SK-N-SH (cell line): ENCODE results near the gene ZNG1A. TPM values are rescaled to one million over a fixed set of nuclear protein-coding genes. Genes with fewer than 3 reads are reported as not detected.
"Not testable (repeated sequence)": the region's sequence is repeated elsewhere in the genome, so short reads cannot be mapped to it uniquely, and the experiment has no call there.

ENCODE experiments used
- CTCF ChIA-PET: fragments of 300-600, 350-600 bp; formaldehyde crosslinking; extraction: SDS; loops from one replicate; lab custom pipeline; 2021; lab: Yijun Ruan, JAX
- POLR2A ChIA-PET: fragments of 350-600 bp; sonication (Branson Sonifier 250); formaldehyde crosslinking; extraction: SDS; loops from one replicate; lab custom pipeline; 2020; ENCODE audit warnings: antibody characterized with exemption, inconsistent platforms; lab: Yijun Ruan, JAX
- DNase-seq: peaks from one replicate; pipeline ENCODE4 v3.0.0; 2012
- H2AFZ ChIP-seq: fragments of 200-600 bp; sonication (generic); 2 replicates; pipeline ENCODE4 v1.8.1; 2016; ENCODE audit warnings: antibody characterized with exemption, mild to moderate bottlenecking, low read depth
- H3F3A ChIP-seq: fragments of 200-600 bp; sonication (generic); replicated peaks from 2 replicates; pipeline ENCODE3; 2016; ENCODE audit warnings: antibody characterized with exemption, mild to moderate bottlenecking; ENCODE audit not compliant: insufficient read depth
- H3K27ac ChIP-seq, 2 experiments: fragments of 200-500 bp in 1 of 2; fragments of 200-600 bp in 1 of 2; sonication (Bioruptor generic) in 1 of 2; sonication (generic), shearing (Covaris generic) in 1 of 2; 2 replicates each; pipeline versions ENCODE4 v1.5.1 to v1.6.1; 2014 to 2016; ENCODE audit warnings: low read depth in 2 of 2, inconsistent platforms in 1 of 2, low read length in 1 of 2, mild to moderate bottlenecking in 1 of 2, mixed read lengths in 1 of 2
- H3K27me3 ChIP-seq: fragments of 200-600 bp; sonication (generic), shearing (Covaris generic); 2 replicates; pipeline ENCODE4 v1.6.1; 2016; ENCODE audit warnings: mixed run types; ENCODE audit not compliant: insufficient read depth
- H3K36me3 ChIP-seq, 2 experiments: fragments of 200-500 bp in 1 of 2; fragments of 200-600 bp in 1 of 2; sonication (Bioruptor generic) in 1 of 2; sonication (generic) in 1 of 2; replicated peaks in 1 of 2; 2 replicates each; pipeline versions ENCODE3 to v1.5.1; 2014 to 2016; ENCODE audit warnings: low read length in 1 of 2, mild to moderate bottlenecking in 1 of 2; ENCODE audit not compliant: insufficient read depth in 2 of 2, control insufficient read depth in 1 of 2
- H3K4me1 ChIP-seq, 2 experiments: fragments of 200-500 bp in 1 of 2; fragments of 200-600 bp in 1 of 2; sonication (Bioruptor generic) in 1 of 2; sonication (generic), shearing (Covaris generic) in 1 of 2; 2 replicates each; pipeline versions ENCODE4 v1.5.1 to v1.6.1; 2014 to 2016; ENCODE audit warnings: low read depth in 1 of 2, low read length in 1 of 2, mixed run types in 1 of 2; ENCODE audit not compliant: insufficient read depth in 2 of 2, control insufficient read depth in 1 of 2
- H3K4me2 ChIP-seq: fragments of 200-600 bp; sonication (generic), shearing (Covaris generic); 2 replicates; pipeline ENCODE4 v1.6.1; 2017; ENCODE audit warnings: mixed run types
- H3K4me3 ChIP-seq, 2 experiments: fragments of 200-500 bp in 1 of 2; fragments of 200-600 bp in 1 of 2; sonication (Bioruptor generic) in 1 of 2; sonication (generic), shearing (Covaris generic) in 1 of 2; 2 replicates each; pipeline versions ENCODE4 v1.5.1 to v1.8.1; 2014 to 2016; ENCODE audit warnings: low read depth in 2 of 2, inconsistent platforms in 1 of 2, low read length in 1 of 2, mild to moderate bottlenecking in 1 of 2, mixed read lengths in 1 of 2, moderate library complexity in 1 of 2
- H3K79me2 ChIP-seq: fragments of 200-600 bp; sonication (generic); 2 replicates; pipeline ENCODE4 v1.8.1; 2017; ENCODE audit warnings: mild to moderate bottlenecking; ENCODE audit not compliant: insufficient read depth
- H3K9ac ChIP-seq: fragments of 200-600 bp; sonication (generic); 2 replicates; pipeline ENCODE4 v1.6.1; 2017; ENCODE audit warnings: mixed run types
- H3K9me2 ChIP-seq: fragments of 200-600 bp; sonication (generic); 2 replicates; pipeline ENCODE4 v1.6.1; 2017; ENCODE audit warnings: mixed run types
- H3K9me3 ChIP-seq: fragments of 200-600 bp; sonication (generic); 2 replicates; pipeline ENCODE4 v1.6.1; 2017; ENCODE audit warnings: mixed run types, mild to moderate bottlenecking, moderate library complexity
- H4K20me1 ChIP-seq: fragments of 200-600 bp; sonication (generic); 2 replicates; pipeline ENCODE4 v1.6.1; 2017; ENCODE audit warnings: mild to moderate bottlenecking, mixed run types; ENCODE audit not compliant: insufficient read depth
- EZH2phosphoT487 ChIP-seq: fragments of 200-600 bp; sonication (generic); IDR thresholded peaks from 2 replicates; pipeline ENCODE4 v1.6.1; 2017; ENCODE audit warnings: low read depth, mixed run types, mild to moderate bottlenecking, antibody characterized with exemption, moderate library complexity, borderline replicate concordance
- WGBS: methylation state at CpG from one replicate; pipeline ENCODE4 v1.1.6; 2017; ENCODE audit warnings: low lambda C conversion rate; 5-methylcytosine and 5-hydroxymethylcytosine counted together
- polyA plus RNA-seq, 3 experiments: library from polyadenylated mRNA; depleted of rRNA; stranded (reverse); fragments of >200 nt; gene quantifications; 2 replicates each; pipeline ENCODE4 v1.2.3, GENCODE V29; 2012

Gene ZNG1A
- polyA plus RNA-seq, 1 of the 3 experiments (the other 2 are of a cell fraction): 14.3 TPM

GRCh38 chr9:139880-140279 lies 39.0 kb downstream of the ZNG1A start:
- H2AFZ ChIP-seq, H3K9me3 ChIP-seq, H3K4me3 ChIP-seq, H3K4me2 ChIP-seq, H3K4me1 ChIP-seq, H3F3A ChIP-seq, DNase-seq, POLR2A ChIA-PET, H3K27me3 ChIP-seq, H4K20me1 ChIP-seq, H3K9me2 ChIP-seq, H3K27ac ChIP-seq, H3K9ac ChIP-seq, H3K79me2 ChIP-seq, H3K36me3 ChIP-seq, CTCF ChIA-PET: not testable (repeated sequence)
- WGBS: 95% methylated on average over 10 of the region's 17 CpGs

GRCh38 chr9:117995-118467 lies 60.8 kb downstream of the ZNG1A start, which contains the start of gene FOXD4:
TSS of gene FOXD4 (minus strand) at chr9:118417. CDS start at chr9:118119, 298 bp downstream.
- H3K4me3 ChIP-seq, POLR2A ChIA-PET, H3K79me2 ChIP-seq, CTCF ChIA-PET, H4K20me1 ChIP-seq, H3K4me2 ChIP-seq, H3K9me3 ChIP-seq, H3K36me3 ChIP-seq, H3F3A ChIP-seq, H3K27ac ChIP-seq, H3K9ac ChIP-seq, DNase-seq, H3K9me2 ChIP-seq, H2AFZ ChIP-seq, H3K4me1 ChIP-seq: not testable (repeated sequence)
- 96% methylated on average over 28 of the region's 30 CpGs for WGBS
- peaks cover 25% of the 10 kb centered on the region for H3K27me3 ChIP-seq

- H3K9ac ChIP-seq, H3K27ac ChIP-seq, H4K20me1 ChIP-seq, H2AFZ ChIP-seq, H3K4me1 ChIP-seq, H3F3A ChIP-seq, H3K36me3 ChIP-seq, POLR2A ChIA-PET, H3K4me3 ChIP-seq, H3K9me3 ChIP-seq, H3K4me2 ChIP-seq, CTCF ChIA-PET, H3K79me2 ChIP-seq, H3K9me2 ChIP-seq, DNase-seq: not testable (repeated sequence)
- peaks cover 31% of the 10 kb centered on the region for H3K27me3 ChIP-seq
- WGBS: 94% methylated on average over 41 of the region's 71 CpGs
These were observed 61.5 kb downstream of the ZNG1A start for GRCh38 chr9:117144-117994.

GRCh38 chr9:116239-117077 lies 62.4 kb downstream of the ZNG1A start:
- DNase-seq, H3K36me3 ChIP-seq, H3K4me1 ChIP-seq, H4K20me1 ChIP-seq, H3K4me3 ChIP-seq, H3F3A ChIP-seq, POLR2A ChIA-PET, H2AFZ ChIP-seq, H3K4me2 ChIP-seq, H3K79me2 ChIP-seq, CTCF ChIA-PET, H3K9me3 ChIP-seq, H3K9me2 ChIP-seq, H3K27ac ChIP-seq, H3K9ac ChIP-seq: not testable (repeated sequence)
- 26% methylated on average over 22 of the region's 41 CpGs for WGBS
- H3K27me3 ChIP-seq: peaks cover 34% of the 10 kb centered on the region
- 0 out of 2 replicates have a peak, but pooled peaks have one; percentile 55 for TF ChIP-seq EZH2phosphoT487

GRCh38 chr9:115118-115451 lies 63.8 kb downstream of the ZNG1A start:
- H3K9me2 ChIP-seq, H3F3A ChIP-seq, H3K36me3 ChIP-seq, H3K9me3 ChIP-seq, H3K27ac ChIP-seq, H3K9ac ChIP-seq, CTCF ChIA-PET, H3K79me2 ChIP-seq, H3K4me1 ChIP-seq, DNase-seq, H3K4me3 ChIP-seq, H2AFZ ChIP-seq, POLR2A ChIA-PET, H4K20me1 ChIP-seq: not testable (repeated sequence)
- Histone ChIP-seq H3K4me2 (peak overlapping the region; percentile 51; the same call in 1 of the 2 replicates), H3K27me3 (peaks cover 34% of the 10 kb centered on the region)
- 5% methylated on average over 9 of the region's 11 CpGs for WGBS
